ENCODE results near the gene PIP5K1A. TPM values are rescaled to one million over a fixed set of nuclear protein-coding genes. Genes with fewer than 3 reads are reported as not detected.
A peak's percentile ranks its signal among the peaks of the same experiment; 100 is the strongest.

The PIP5K1A gene
- total RNA-seq, 2 donors from 2014 or later, result 102 to 144 TPM

DNA sequence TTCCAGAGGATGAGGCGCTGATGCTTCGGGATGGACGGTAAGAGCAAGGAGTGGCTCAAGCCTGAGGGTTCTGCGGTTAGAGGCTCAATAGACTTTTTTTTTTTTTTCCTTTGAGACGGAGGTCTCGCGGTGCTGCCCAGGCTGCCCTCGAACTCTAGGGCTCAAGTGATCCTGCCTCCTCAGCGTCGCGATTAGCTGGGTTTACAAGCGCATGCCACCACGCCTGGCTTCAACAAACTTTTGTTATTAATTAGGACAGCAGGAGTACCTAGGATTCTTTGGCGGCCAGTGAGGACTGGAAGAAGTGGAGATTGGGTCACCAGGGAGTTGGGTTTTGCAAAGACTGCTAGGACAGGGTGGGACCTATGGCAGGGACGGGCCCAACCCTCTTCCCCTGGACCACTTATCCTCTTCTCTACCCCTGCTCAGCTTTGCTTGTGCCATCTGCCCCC lies 31.8 kb upstream of the PIP5K1A start:
- peak overlapping the region; percentile 95 for H3K4me3 ChIP-seq (ENCODE audit: low read length)
- Mint-ChIP-seq H3K36me3 (ENCODE audit: low read depth) (peaks cover 30% of the 10 kb centered on the region), H3K4me1 (peaks cover 18% of the 10 kb centered on the region), H3K27me3 (ENCODE audit: insufficient read depth) (no peaks in the 10 kb centered on the region), H3K27ac (peak overlapping the region; percentile 94), H3K4me3 (peak overlapping the region; percentile 91), H3K9me3 (no peaks in the 10 kb centered on the region)
- H3K9ac ChIP-seq (ENCODE audit: extremely low read depth, low read length, poor library complexity, severe bottlenecking), result peak overlapping the region; percentile 70
- TF ChIP-seq, protein P1, sequence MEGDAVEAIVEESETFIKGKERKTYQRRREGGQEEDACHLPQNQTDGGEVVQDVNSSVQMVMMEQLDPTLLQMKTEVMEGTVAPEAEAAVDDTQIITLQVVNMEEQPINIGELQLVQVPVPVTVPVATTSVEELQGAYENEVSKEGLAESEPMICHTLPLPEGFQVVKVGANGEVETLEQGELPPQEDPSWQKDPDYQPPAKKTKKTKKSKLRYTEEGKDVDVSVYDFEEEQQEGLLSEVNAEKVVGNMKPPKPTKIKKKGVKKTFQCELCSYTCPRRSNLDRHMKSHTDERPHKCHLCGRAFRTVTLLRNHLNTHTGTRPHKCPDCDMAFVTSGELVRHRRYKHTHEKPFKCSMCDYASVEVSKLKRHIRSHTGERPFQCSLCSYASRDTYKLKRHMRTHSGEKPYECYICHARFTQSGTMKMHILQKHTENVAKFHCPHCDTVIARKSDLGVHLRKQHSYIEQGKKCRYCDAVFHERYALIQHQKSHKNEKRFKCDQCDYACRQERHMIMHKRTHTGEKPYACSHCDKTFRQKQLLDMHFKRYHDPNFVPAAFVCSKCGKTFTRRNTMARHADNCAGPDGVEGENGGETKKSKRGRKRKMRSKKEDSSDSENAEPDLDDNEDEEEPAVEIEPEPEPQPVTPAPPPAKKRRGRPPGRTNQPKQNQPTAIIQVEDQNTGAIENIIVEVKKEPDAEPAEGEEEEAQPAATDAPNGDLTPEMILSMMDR (conservative IDR thresholded peaks at IDR 0.05), result no peak
- H3K27me3 ChIP-seq (ENCODE audit: control insufficient read depth, insufficient read depth, low read length, poor library complexity, severe bottlenecking), result no peaks in the 10 kb centered on the region
- no peaks in the 10 kb centered on the region for H3K9me3 ChIP-seq (ENCODE audit: control insufficient read depth, low read length)
- peaks cover 29% of the 10 kb centered on the region for H3K36me3 ChIP-seq (ENCODE audit: control insufficient read depth, insufficient read depth, low read length)
- H3K4me1 ChIP-seq (ENCODE audit: control insufficient read depth, insufficient read depth, low read length), result peaks cover 5% of the 10 kb centered on the region
- no peak for DNase-seq
- H3K27ac ChIP-seq (ENCODE audit: low read depth, low read length), result no peak overlapping the region
- 10 to 39% methylated on average over 3 to 15 of the region's 15 CpGs for WGBS, 2 experiments (ENCODE audit: insufficient coverage in 1 of 2, insufficient read length in 1 of 2)

- H3K4me1 Mint-ChIP-seq, result peaks cover 18% of the 10 kb centered on the region
- no peak overlapping the region for H3K27ac Mint-ChIP-seq
- peaks cover 28% of the 10 kb centered on the region for H3K36me3 ChIP-seq (ENCODE audit: control insufficient read depth, insufficient read depth, low read length)
- no peaks in the 10 kb centered on the region for H3K27me3 ChIP-seq (ENCODE audit: control insufficient read depth, insufficient read depth, low read length, poor library complexity, severe bottlenecking)
- peak overlapping the region; percentile 91 for H3K4me3 Mint-ChIP-seq
- no peaks in the 10 kb centered on the region for H3K27me3 Mint-ChIP-seq (ENCODE audit: insufficient read depth)
- peaks cover 5% of the 10 kb centered on the region for H3K4me1 ChIP-seq (ENCODE audit: control insufficient read depth, insufficient read depth, low read length)
- no peaks in the 10 kb centered on the region for H3K9me3 ChIP-seq (ENCODE audit: control insufficient read depth, low read length)
- H3K4me3 ChIP-seq (ENCODE audit: low read length), result peak overlapping the region; percentile 95
- no peak for DNase-seq
- no peaks in the 10 kb centered on the region for H3K9me3 Mint-ChIP-seq
- 91 to 96% methylated on average over 4 to 6 of the region's 6 CpGs for WGBS, 2 experiments (ENCODE audit: insufficient coverage in 1 of 2, insufficient read length in 1 of 2)
- no peak overlapping the region for H3K27ac ChIP-seq (ENCODE audit: low read depth, low read length)
- peaks cover 25% of the 10 kb centered on the region for H3K36me3 Mint-ChIP-seq (ENCODE audit: low read depth)
- TF ChIP-seq, protein P1 (conservative IDR thresholded peaks at IDR 0.05), result no peak
- H3K9ac ChIP-seq (ENCODE audit: extremely low read depth, low read length, poor library complexity, severe bottlenecking), result peak overlapping the region; percentile 70
Observed at GRCh38 chr1:151167116-151167515, 31.2 kb upstream of the PIP5K1A start.

GRCh38 chr1:151171190-151171589 lies 27.2 kb upstream of the PIP5K1A start:
- no peak overlapping the region for H3K4me3 Mint-ChIP-seq
- WGBS, 2 experiments (ENCODE audit: insufficient coverage in 1 of 2, insufficient read length in 1 of 2), result 84 to 93% methylated on average over 3 to 5 of the region's 5 CpGs
- H3K27me3 ChIP-seq (ENCODE audit: control insufficient read depth, insufficient read depth, low read length, poor library complexity, severe bottlenecking), result no peaks in the 10 kb centered on the region

More at GRCh38 chr1:151171190-151171589, 27.2 kb upstream of the PIP5K1A start:
- Mint-ChIP-seq H3K4me1 (peaks cover 7% of the 10 kb centered on the region), H3K27ac (peak overlapping the region; percentile 93), H3K27me3 (ENCODE audit: insufficient read depth) (no peaks in the 10 kb centered on the region), H3K9me3 (no peaks in the 10 kb centered on the region), H3K36me3 (ENCODE audit: low read depth) (peaks cover 48% of the 10 kb centered on the region)
- Histone ChIP-seq H3K9ac (ENCODE audit: extremely low read depth, low read length, poor library complexity, severe bottlenecking) (no peak overlapping the region), H3K4me3 (ENCODE audit: low read length) (no peak overlapping the region), H3K27ac (ENCODE audit: low read depth, low read length) (no peak overlapping the region), H3K9me3 (ENCODE audit: control insufficient read depth, low read length) (no peaks in the 10 kb centered on the region), H3K36me3 (ENCODE audit: control insufficient read depth, insufficient read depth, low read length) (peaks cover 49% of the 10 kb centered on the region), H3K4me1 (ENCODE audit: control insufficient read depth, insufficient read depth, low read length) (peaks cover 5% of the 10 kb centered on the region)
- no peak for DNase-seq
- TF ChIP-seq, protein P1 (conservative IDR thresholded peaks at IDR 0.05), result no peak

Data from endodermal cell (in vitro differentiated cells).